ENCODE data around the gene DLGAP3.

Gene DLGAP3

DNA sequence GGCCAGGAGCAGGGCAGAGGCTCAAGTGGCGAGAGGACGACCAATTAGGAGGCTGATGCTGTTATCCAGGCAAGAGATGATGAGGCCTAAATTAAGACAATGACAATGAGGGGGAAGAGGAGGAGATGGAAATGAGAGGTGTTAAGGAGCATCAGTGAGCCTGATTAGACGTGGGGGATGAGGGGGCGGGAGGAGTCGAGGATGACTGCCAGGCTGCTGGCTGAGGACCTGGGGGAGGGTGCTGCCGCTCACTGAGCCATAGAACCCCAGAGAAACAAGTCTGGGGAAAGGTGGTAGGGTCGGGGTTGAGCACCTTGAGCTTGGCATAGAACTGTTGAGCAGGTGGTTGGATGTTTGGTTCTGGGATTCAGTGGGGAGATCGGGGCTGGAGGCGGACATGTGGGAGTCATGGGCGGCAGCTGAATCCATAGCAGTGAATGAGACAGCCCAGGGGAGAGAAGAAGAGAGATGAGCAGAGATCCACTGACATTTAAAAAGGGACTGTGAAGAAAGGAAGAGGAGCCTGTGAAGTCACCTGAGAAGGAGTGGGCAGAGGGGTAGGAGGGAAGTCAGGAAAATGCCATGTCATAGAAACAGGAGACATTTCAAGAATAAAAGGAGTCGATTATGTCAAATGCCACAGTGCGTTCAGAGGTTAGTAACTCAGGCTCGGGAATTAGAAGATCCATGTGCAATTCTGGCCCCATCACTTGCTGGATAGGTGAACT, 28.5 kb downstream of the DLGAP3 start:
- DNase-seq: no peak

DNA sequence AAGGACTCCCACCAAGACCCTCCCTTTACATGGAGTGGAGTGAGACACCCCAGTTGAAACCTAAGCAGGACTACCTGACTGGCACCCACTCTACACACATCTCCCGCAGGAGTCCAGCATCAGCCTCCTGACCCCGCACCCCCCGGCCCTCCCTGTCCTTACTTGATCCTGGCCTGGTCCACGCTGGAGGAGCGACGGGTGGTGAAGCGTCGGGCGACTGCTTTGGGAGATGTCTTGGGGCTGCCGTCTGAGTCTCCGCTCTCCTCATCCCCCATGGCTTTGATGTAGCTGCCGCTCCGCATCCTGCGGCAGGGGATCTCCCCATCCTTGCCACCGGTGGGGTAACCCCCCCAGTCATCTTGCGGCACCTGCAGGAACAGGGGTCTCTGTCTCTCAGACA, 29.5 kb downstream of the DLGAP3 start:
- DNase-seq: no peak

DNA sequence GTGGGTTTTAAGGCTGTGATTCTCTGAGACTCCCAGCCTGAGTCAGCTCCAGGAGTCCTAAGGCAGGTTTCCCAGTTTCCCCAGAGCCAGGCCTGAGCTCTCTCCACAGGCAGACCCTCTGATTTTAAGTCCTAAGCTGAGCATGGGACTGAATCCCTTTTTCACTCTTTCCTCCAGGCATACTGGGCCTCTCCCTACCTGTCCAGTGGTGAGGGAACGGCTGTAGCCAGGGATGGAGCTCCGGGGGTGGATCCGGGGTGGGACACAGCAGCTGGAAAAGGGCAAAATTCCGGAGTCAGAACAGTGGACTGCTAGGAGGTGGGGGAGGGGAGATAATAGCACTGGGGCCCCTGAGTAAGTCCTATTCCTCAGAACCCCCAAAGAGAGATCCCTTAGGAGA, 30.0 kb downstream of the DLGAP3 start:
- DNase-seq: no peak

GRCh38 chr1:34898330-34898761, 31.1 kb downstream of the DLGAP3 start:
- DNase-seq: no peak

DNA sequence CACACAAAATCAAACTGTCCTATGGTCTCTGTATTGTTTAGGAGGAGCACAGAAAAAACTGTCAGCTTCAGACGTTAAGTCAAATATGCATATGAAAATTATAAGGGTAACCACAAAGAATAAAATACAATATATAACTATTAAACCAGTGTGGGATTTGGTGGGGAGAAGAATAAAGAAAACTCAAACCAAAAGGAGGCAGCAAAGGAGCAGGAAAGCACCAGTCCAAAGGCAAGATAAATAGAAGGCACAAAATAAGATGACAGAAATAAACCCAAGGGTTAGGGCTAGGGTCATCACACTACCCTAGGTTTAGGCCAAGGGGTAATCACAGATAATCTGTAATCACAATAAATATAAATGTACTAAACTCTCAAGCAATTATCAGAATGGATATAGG, 32.8 kb downstream of the DLGAP3 start:
- no peak for DNase-seq

DNA sequence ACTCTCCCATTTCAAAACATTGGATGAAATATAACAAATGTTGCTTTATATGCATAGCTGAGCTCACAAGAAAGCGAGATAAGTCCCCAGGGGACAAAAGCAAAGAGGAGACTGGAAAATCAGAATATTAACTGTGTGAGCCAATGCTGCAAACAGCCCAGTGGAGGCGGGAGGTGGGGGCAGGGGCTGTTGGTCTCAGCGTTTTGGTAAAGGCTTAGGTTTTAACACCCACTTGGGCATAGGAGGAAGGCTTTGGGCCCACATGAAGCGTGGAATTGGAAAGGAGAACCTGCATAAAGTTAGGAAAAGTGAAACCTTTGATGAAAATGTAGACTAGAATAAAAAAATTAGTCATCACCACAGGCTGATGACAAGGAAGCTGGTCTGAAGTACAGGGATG, 39.7 kb downstream of the DLGAP3 start:
- DNase-seq: no peak

DNA sequence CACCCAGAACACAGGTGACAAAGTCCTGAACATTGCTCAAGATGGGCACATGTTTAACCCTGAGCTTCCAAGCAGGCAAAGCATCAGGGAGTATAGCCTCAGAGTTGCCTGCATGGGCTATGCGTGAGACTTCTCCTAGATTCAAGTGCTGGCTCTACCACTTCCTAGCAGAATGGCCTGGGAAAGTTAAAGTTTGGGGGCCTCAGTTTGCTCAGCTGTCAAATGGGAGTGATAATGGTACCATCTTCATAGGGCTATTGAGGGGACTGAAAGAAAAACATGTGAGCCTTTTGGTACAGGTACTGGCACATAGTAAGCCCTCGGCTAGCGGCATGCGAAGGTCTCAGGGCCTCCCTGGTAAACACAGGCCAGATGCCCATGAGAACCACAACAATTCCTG, 41.9 kb downstream of the DLGAP3 start:
- DNase-seq: no peak

GRCh38 chr1:34885405-34886247, 43.8 kb downstream of the DLGAP3 start:
- no peak for DNase-seq

DNA sequence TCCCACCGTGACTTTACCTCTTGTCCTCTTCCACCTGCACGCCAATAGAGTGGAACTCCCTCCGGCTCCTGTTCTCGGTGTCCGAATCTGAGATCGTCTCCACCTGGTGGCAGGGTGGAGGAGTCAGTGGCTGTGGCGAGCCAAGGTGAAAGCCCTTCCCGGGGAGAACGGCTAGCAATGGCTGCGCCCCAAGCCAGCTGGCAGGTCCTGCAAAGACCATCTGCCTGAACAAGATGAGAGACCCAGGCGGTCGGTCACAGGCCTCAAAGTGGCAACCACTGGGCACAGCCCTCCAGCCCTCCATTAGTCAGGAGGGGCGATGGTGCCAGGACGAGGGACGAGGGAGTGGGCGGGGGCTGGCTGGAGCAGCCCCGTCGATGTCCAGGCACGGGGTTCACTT, 44.5 kb downstream of the DLGAP3 start:
- no peak for DNase-seq

- no peak for DNase-seq
Measured at GRCh38 chr1:34884536-34884935, 44.9 kb downstream of the DLGAP3 start.

DNA sequence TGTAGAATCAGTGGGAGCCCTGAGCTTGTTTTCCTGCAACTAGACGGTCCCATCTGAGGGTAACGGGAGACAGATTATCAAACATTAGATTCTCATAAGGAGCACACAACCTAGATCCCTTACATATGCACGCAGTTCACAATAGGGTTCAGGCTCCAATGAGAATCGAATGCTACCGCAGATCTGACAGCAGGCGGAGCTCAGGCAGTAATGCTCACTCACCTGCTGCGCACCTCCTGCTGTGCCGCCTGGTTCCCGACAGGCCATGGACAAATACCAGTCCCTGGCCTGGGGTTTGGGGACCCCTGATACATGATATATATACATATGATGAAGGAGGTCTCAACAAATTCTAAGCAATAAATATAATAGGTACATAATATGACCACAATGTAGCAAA, 50.2 kb downstream of the DLGAP3 start:
- DNase-seq: no peak

DNA sequence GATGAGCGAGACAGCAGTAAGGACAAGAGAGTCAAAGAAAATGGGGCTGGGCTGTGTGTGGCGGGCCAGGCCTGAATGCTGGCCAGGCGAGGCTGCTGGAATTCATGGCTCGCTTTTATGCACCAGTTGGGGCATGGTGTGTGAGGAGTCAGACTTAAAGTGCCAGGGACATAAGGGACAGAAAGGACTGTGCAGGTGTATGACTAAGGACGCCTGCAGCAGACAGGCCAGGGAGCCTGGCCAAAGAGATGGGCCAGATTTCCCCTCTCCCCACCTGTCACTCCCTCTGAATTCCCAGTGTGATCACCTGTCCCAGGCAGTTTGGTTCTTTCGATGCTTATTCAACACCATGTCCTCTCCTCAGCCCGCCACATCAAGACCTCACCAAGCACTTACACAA, 53.0 kb downstream of the DLGAP3 start:
- no peak for DNase-seq

GRCh38 chr1:34874296-34874952, 55.0 kb downstream of the DLGAP3 start:
- DNase-seq: no peak

DNA sequence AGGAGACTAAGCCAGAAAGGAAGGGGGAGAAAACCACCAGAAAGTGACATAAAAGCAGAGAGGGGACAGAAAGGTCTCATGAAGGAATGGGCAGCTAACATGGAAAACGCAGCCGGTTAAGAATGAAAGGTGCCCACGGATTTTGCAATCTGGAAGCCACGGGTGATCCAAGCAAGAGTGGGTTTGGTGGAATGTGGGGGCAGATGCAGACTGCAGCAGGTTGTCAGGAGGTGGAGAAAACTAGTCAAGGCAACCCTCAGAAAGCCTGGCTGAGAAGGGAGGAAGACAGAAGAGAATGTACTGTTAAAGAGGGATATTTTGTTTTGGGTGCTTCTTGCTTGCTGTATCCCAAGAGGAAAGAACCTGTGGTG, 57.3 kb downstream of the DLGAP3 start:
- no peak for DNase-seq

- DNase-seq: no peak
Measured at GRCh38 chr1:34871443-34872132, 57.9 kb downstream of the DLGAP3 start.

DNA sequence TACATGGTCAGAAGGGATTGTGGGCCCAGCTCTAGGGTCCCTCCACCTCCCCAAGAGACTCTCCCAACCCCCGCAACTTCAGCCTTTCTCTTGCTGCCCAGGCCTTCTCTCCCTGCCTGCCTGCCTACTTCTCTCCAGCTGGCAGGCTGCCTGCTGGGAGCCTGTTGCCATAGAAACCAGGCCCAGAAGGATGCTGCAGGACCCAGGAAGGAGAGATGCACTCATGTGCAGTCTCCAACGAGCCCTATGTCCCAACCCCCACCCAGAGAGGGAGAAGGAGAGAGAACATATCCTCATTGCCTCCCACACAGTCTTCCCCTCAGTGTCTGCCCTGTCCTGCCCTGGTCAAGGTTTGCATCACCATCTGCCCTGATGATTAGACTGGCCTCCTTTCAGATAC, 59.1 kb downstream of the DLGAP3 start:
- DNase-seq: no peak

GRCh38 chr1:34869760-34870159, 59.7 kb downstream of the DLGAP3 start:
- DNase-seq: no peak

GRCh38 chr1:34868230-34869049, 61.0 kb downstream of the DLGAP3 start:
- no peak for DNase-seq

DNA sequence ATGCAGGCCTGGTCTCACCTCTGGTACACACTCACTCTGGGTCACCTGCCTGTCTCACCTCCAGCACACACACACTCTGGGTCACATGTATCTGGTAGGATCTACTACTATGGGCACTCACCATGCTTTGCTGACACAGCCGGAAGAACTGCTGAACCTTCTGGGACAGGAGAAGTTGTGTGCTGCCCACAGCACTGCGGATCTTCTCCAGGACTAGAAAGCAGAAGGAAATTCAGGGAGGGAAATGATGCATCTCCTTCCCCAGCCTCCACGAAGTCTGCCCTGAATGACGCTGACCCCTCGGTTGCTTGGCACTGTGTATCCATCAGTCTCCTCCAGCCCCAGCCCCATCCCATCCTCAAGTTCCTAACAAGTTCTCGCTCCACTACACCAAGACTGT, 62.0 kb downstream of the DLGAP3 start:
- no peak for DNase-seq

GRCh38 chr1:34866762-34867109, 62.7 kb downstream of the DLGAP3 start:
- DNase-seq: no peak

- peak; percentile 46 for DNase-seq
Measured at GRCh38 chr1:34865981-34866761, 63.3 kb downstream of the DLGAP3 start.

GRCh38 chr1:34865573-34865972, 63.9 kb downstream of the DLGAP3 start:
- no peak for DNase-seq

All from NCI-H2107 (cell line).